A549 (cell line): ENCODE measurements around the gene FIGN. TPM values are rescaled to one million over a fixed set of nuclear protein-coding genes. Genes with fewer than 3 reads are reported as not detected.

Source experiments
- ATAC-seq, 2 experiments: fragments of 200-7000 bp in 1 of 2; fragments of >200 bp in 1 of 2; cut with Nextera tagmentation in 1 of 2; cut with Tn5 transposase in 1 of 2; 3 replicates each; pipeline versions ENCODE4 v1.8.0 to v1.9.1; 2018 to 2020; ENCODE audit warnings: mild to moderate bottlenecking in 1 of 2, moderate library complexity in 1 of 2
- CTCF ChIA-PET: fragments of 300-600 bp; sonication (Branson Sonifier 250); formaldehyde crosslinking; extraction: SDS; loops from one replicate; lab custom pipeline; 2021; ENCODE audit warnings: antibody characterized with exemption, inconsistent platforms; lab: Yijun Ruan, JAX
- POLR2A ChIA-PET: fragments of 350-600 bp; formaldehyde crosslinking; extraction: SDS; loops from one replicate; lab custom pipeline; 2021; ENCODE audit warnings: antibody characterized with exemption, inconsistent platforms; lab: Yijun Ruan, JAX
- DNase-seq, 2 experiments: peaks; one replicate each; pipeline versions ENCODE4 v3.0.0 to v3.0.0-alpha.2; 2011 to 2016; ENCODE audit warnings: low read depth in 1 of 2, low spot score in 1 of 2
- FAIRE-seq: peaks from 2 replicates; lab custom pipeline; 2011; peaks lifted over from hg19 to GRCh38; lab: Jason Lieb, UNC
- H3K27ac ChIP-seq, 2 experiments: fragments of >200 bp; sonication (Bioruptor Twin); formaldehyde crosslinking; 3 replicates each; pipeline ENCODE4 v1.5.1; 2016 to 2017
- H3K4me1 ChIP-seq: fragments of >200 bp; sonication (Bioruptor Twin); formaldehyde crosslinking; 3 replicates; pipeline ENCODE4 v1.6.1; 2016
- H3K4me2 ChIP-seq: fragments of >200 bp; sonication (Bioruptor Twin); formaldehyde crosslinking; 3 replicates; pipeline ENCODE4 v1.6.1; 2016
- H3K4me3 ChIP-seq: fragments of >200 bp; sonication (Bioruptor Twin); formaldehyde crosslinking; 3 replicates; pipeline ENCODE4 v1.5.1; 2016
- H3K9me3 ChIP-seq: fragments of >200 bp; sonication (Bioruptor Twin); formaldehyde crosslinking; 3 replicates; pipeline ENCODE4 v1.6.1; 2016
- BHLHE40 ChIP-seq: IDR thresholded peaks from 2 replicates; pipeline ENCODE4 v1.6.1; 2012; ENCODE audit warnings: low read depth, low read length, inconsistent platforms
- EHF ChIP-seq: fragments of 250-450 bp; sonication (Bioruptor Pico); IDR thresholded peaks from 2 replicates; pipeline ENCODE4 v1.5.0; 2020; ENCODE audit warnings: mild to moderate bottlenecking
- EHMT2 ChIP-seq: fragments of 200-600 bp; sonication (generic); IDR thresholded peaks from 2 replicates; pipeline ENCODE4 v1.6.1; 2016; ENCODE audit warnings: antibody characterized with exemption, low read depth, mild to moderate bottlenecking, moderate library complexity
- EP300 ChIP-seq, 2 experiments: fragments of >200 bp; sonication (Bioruptor Twin); formaldehyde crosslinking; IDR thresholded peaks; 2 replicates in 1 of 2; 3 replicates in 1 of 2; pipeline ENCODE4 v1.6.1; 2016 to 2017
- FOSL2 ChIP-seq, 2 experiments: fragments of 450-650 bp in 1 of 2; fragments of >200 bp in 1 of 2; sonication (Bioruptor Twin) in 1 of 2; formaldehyde crosslinking; IDR thresholded peaks; 2 replicates each; pipeline versions ENCODE4 v1.5.0 to v1.6.1; 2016 to 2020; ENCODE audit warnings: mild to moderate bottlenecking in 1 of 2, moderate library complexity in 1 of 2
- GATA3 ChIP-seq: IDR thresholded peaks from 2 replicates; pipeline ENCODE4 v1.6.1; 2012; ENCODE audit warnings: borderline replicate concordance
- HDAC2 ChIP-seq: fragments of 200-600 bp; sonication (generic); IDR thresholded peaks from 2 replicates; pipeline ENCODE4 v1.6.1; 2016
- HOXA7 ChIP-seq: fragments of 250-450 bp; sonication (Bioruptor Pico); IDR thresholded peaks from 2 replicates; pipeline ENCODE4 v1.5.0; 2020; ENCODE audit warnings: mild to moderate bottlenecking, moderate library complexity
- HOXB13 ChIP-seq: fragments of 250-450 bp; sonication (Bioruptor Pico); IDR thresholded peaks from 2 replicates; pipeline ENCODE4 v1.5.0; 2020; ENCODE audit warnings: low read depth, mild to moderate bottlenecking, moderate library complexity
- KDM5A ChIP-seq: fragments of 200-600 bp; sonication (generic); IDR thresholded peaks from 2 replicates; pipeline ENCODE4 v1.6.1; 2016; ENCODE audit warnings: antibody characterized with exemption, mild to moderate bottlenecking
- MAZ ChIP-seq: fragments of 150-350 bp; IDR thresholded peaks from 2 replicates; pipeline ENCODE4 v1.6.1; 2014; ENCODE audit warnings: antibody characterized with exemption, low read depth, low read length, borderline replicate concordance
- NFE2L2 ChIP-seq: fragments of 150-350 bp; conservative IDR thresholded peaks from 2 replicates; pipeline ENCODE4 v1.6.1; 2014; ENCODE audit warnings: low read length
- NR3C1 ChIP-seq: fragments of >200 bp; sonication (Bioruptor Twin); formaldehyde crosslinking; IDR thresholded peaks from 3 replicates; pipeline ENCODE4 v1.6.1; 2017
- PHF8 ChIP-seq: fragments of 200-600 bp; sonication (generic); IDR thresholded peaks from 2 replicates; pipeline ENCODE4 v1.6.1; 2016; ENCODE audit warnings: low read depth, mild to moderate bottlenecking, antibody characterized with exemption, moderate library complexity, borderline replicate concordance
- RARB ChIP-seq: fragments of 250-450 bp; sonication (Bioruptor Pico); IDR thresholded peaks from 2 replicates; pipeline ENCODE4 v1.8.0; 2021; ENCODE audit warnings: mild to moderate bottlenecking, moderate library complexity
- RNF2 ChIP-seq: fragments of 200-600 bp; sonication (generic); IDR thresholded peaks from 2 replicates; pipeline ENCODE4 v1.6.1; 2016; ENCODE audit warnings: low read depth, mild to moderate bottlenecking, antibody characterized with exemption, moderate library complexity, borderline replicate concordance
- SMC3 ChIP-seq: fragments of >200 bp; sonication (Bioruptor Twin); formaldehyde crosslinking; IDR thresholded peaks from 3 replicates; pipeline ENCODE4 v1.6.1; 2018; ENCODE audit warnings: inconsistent platforms
- SREBF2 ChIP-seq: fragments of 450-650 bp; IDR thresholded peaks from 2 replicates; pipeline ENCODE4 v1.6.1; 2014; ENCODE audit warnings: mild to moderate bottlenecking, moderate library complexity
- ZC3H11A ChIP-seq: fragments of 450-650 bp; IDR thresholded peaks from 2 replicates; pipeline ENCODE4 v1.6.1; 2014; ENCODE audit warnings: antibody characterized with exemption, mild to moderate bottlenecking
- ZSCAN20 ChIP-seq: fragments of 250-450 bp; sonication (Bioruptor Pico); IDR thresholded peaks from 2 replicates; pipeline ENCODE4 v1.8.0; 2022; ENCODE audit warnings: mild to moderate bottlenecking, moderate library complexity
- WGBS: methylation state at CpG from one replicate; pipeline ENCODE4 v1.1.6; 2017; ENCODE audit errors: missing lambda C conversion rate; 5-methylcytosine and 5-hydroxymethylcytosine counted together
- polyA plus RNA-seq, 4 experiments: library from polyadenylated mRNA; depleted of rRNA in 3 of 4; stranded (reverse); fragments of >200 nt; fragmentation: RNase III in 1 of 4; extraction: RNeasy Plus Mini Kit Qiagen cat#74134 plus additional on column Dnase treatment in 1 of 4; gene quantifications; 2 replicates in 3 of 4; 3 replicates in 1 of 4; pipeline ENCODE4 v1.2.3, GENCODE V29; 2011 to 2017
- TF ChIP-seq, protein P1 (sequence below): fragments of >200 bp; sonication (Bioruptor Twin); formaldehyde crosslinking; IDR thresholded peaks from 3 replicates; pipeline ENCODE4 v1.6.1; 2016
- TF ChIP-seq, protein P2 (sequence below): fragments of 250-450 bp; sonication (Bioruptor Pico); IDR thresholded peaks from 2 replicates; pipeline ENCODE4 v1.5.0; 2020; ENCODE audit warnings: low read depth, mild to moderate bottlenecking, moderate library complexity

The FIGN gene
- polyA plus RNA-seq, 2 of the 4 experiments (the other 2 are of a cell fraction) = 1.9 to 3.8 TPM

DNA sequence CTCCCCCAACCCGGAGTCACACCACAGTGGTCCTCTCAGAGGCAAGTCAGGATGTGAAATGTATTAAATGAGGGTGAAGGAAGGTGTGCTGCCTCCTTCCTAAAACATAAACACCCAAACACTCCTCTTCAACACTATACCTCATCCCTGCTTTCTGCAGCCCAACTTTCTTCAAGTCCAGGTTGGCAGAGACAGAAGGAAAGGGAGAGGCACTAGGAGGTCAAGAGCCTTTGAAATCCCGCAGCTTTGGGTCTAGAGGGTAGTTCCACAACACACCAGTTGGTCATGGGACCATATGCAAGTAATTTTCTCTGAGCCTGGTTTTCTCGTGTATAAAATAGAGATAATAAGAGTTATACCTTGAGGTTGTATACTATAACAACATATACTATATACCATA, 38.4 kb downstream of the FIGN start (continued):
- no peak for TF ChIP-seq GATA3

DNA sequence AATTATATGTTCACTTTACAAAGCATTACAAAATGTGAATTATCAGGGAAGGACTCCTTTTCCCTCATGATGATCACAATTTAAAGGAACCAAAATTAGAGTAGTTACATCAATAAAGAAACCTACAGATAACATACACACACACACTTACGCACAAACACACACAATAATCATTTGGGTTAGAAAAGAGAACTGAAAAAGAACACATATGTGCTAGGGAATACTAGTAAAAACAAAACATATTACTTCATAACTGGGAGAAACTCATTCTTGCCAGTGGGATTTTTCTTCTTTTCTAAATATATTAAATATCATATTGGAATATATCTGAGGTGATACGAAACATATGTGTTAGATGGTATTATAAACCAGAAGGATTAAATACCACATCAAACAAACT, 42.3 kb downstream of the FIGN start:
- no peaks in the 10 kb centered on the region for H3K9me3 ChIP-seq
- H3K27ac ChIP-seq = peak overlapping the region; percentile 55 to 73; a peak in 4 of 6 replicates
- ChIA-PET CTCF (no interaction called here), POLR2A (no interaction called here)
- DNase-seq = no peak
- FAIRE-seq = no peak
- TF ChIP-seq KDM5A = no peak
- no peak for TF ChIP-seq EHF
- TF ChIP-seq PHF8 = no peak
- no peak for TF ChIP-seq ZC3H11A
- no peak for TF ChIP-seq MAZ
- TF ChIP-seq, protein P1, sequence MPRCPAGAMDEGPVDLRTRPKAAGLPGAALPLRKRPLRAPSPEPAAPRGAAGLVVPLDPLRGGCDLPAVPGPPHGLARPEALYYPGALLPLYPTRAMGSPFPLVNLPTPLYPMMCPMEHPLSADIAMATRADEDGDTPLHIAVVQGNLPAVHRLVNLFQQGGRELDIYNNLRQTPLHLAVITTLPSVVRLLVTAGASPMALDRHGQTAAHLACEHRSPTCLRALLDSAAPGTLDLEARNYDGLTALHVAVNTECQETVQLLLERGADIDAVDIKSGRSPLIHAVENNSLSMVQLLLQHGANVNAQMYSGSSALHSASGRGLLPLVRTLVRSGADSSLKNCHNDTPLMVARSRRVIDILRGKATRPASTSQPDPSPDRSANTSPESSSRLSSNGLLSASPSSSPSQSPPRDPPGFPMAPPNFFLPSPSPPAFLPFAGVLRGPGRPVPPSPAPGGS = no peak
- no peak for TF ChIP-seq BHLHE40
- no peak for TF ChIP-seq RNF2
- no peak for TF ChIP-seq HOXA7 (CRISPR knock-in tag)
- no peak for TF ChIP-seq HOXB13 (CRISPR knock-in tag)
- no peak for TF ChIP-seq NR3C1
- no peak for ATAC-seq
- no peak overlapping the region for H3K4me3 ChIP-seq
- peaks cover 14% of the 10 kb centered on the region for H3K4me1 ChIP-seq
- peak overlapping the region; percentile 44 for H3K4me2 ChIP-seq
- 93% methylated on average over 2 of the region's 2 CpGs for WGBS

DNA sequence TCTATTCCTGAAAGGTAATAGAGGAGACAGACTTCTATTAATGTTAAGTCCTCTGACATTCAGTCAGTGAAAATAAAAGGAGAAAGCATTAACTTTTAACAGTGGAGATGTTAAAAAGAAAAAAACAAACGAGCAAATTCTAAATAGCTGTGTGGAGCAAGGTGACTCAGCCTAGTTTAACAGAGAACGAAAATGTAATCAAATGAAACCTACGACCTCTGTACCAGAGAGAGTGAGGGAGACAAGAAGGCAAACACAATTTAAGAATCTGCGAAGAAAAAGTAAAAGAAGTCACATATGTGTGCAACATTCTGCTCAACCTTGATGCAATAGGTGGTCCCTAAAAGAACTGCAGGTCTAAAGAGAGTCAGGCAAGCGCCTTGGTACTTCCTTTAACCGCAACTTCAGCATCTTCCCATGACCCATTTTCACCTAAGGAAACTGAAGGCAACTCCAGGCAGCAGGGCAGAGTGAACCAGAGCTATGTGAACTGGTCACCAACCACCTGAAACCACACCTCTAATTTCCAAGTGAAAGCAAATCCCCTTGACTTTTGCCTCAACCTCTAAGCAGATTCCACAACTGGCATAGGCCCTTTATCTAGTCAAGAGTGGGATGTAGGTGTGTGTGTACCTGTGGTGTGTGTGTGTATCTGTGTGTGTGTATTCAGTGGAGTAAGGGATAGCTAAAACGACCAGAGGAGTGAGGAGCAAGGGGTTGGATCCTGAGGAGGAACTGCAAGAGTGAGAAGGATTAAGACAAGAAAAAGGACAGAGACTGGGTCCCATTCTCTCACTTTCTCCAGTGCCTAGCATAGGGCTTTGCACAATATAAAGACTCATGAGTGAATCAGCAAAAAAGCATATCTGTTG, 43.0 kb downstream of the FIGN start:
- CTCF ChIA-PET = interaction anchor here (1.1 kb wide), 1 partner anchor 10 kb away, joined by 3 read pairs; no protein-coding TSS in a partner anchor
- DNase-seq = no peak

DNA sequence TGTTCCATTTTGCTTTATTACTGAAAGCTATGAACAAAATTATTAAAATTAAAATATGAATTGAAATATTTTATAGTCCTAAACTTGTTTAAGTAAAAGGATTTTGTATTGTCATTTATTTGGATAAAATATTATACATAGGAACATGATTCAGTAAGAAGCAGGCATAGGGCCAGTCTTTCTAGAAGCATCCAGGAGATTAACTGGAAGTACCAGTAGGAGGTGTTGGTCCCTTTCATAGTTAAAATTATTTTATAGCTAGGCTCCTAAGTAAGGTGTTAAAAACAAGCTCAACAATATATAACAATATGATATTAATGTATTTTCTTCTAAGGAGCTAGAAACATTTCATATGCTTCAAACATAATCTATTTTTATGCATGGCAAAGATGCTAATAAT, 43.7 kb downstream of the FIGN start:
- H3K9me3 ChIP-seq = no peaks in the 10 kb centered on the region
- H3K4me2 ChIP-seq = peak overlapping the region; percentile 44; the same call in 2 of the 3 replicates
- no peak for DNase-seq
- no peak overlapping the region; a peak in 1 of 6 replicates for H3K27ac ChIP-seq
- FAIRE-seq = no peak
- ChIA-PET POLR2A (no interaction called here), CTCF (interaction anchor here (1.1 kb wide), 1 partner anchor 9 kb away, joined by 3 read pairs; no protein-coding TSS in a partner anchor)
- no peak for ATAC-seq
- TF ChIP-seq NFE2L2 (no peak), SMC3 (no peak), ZSCAN20 (CRISPR knock-in tag) (no peak), RARB (CRISPR knock-in tag) (no peak), SREBF2 (no peak), HOXB13 (CRISPR knock-in tag) (no peak), EP300 (IDR thresholded peaks at IDR 0.05) (no peak), EHF (no peak)
- TF ChIP-seq, protein P2, sequence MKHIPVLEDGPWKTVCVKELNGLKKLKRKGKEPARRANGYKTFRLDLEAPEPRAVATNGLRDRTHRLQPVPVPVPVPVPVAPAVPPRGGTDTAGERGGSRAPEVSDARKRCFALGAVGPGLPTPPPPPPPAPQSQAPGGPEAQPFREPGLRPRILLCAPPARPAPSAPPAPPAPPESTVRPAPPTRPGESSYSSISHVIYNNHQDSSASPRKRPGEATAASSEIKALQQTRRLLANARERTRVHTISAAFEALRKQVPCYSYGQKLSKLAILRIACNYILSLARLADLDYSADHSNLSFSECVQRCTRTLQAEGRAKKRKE (CRISPR knock-in tag) = no peak
- H3K4me1 ChIP-seq = peaks cover 14% of the 10 kb centered on the region
- H3K4me3 ChIP-seq = no peak overlapping the region

More for the DNA sequence above, 43.0 kb downstream of the FIGN start:
- POLR2A ChIA-PET = no interaction called here
- Histone ChIP-seq H3K27ac (peak overlapping the region; percentile 55 to 73), H3K4me3 (no peak overlapping the region), H3K9me3 (no peaks in the 10 kb centered on the region), H3K4me1 (peaks cover 14% of the 10 kb centered on the region), H3K4me2 (peak overlapping the region; percentile 44)
- ATAC-seq (peak in 1 of 2 experiments; percentile 78; a peak in 3 of 6 replicates), FAIRE-seq (no peak)
- no peak for TF ChIP-seq HDAC2
- TF ChIP-seq FOSL2 (IDR thresholded peaks at IDR 0.05) = no peak
- TF ChIP-seq FOSL2 (CRISPR knock-in tag; IDR thresholded peaks at IDR 0.05) = no peak
- TF ChIP-seq, protein P2 (CRISPR knock-in tag) = no peak
- no peak for TF ChIP-seq EHMT2
- 46% methylated on average over 7 of the region's 7 CpGs for whole genome bisulfite sequencing
